NOMO-1 (cell line): Measurements from ENCODE around the gene PRKN.

Experiments
- DNase-seq, 2 experiments: peaks; one replicate each; lab custom pipeline; 2025; ENCODE audit not compliant: unreplicated experiment in 2 of 2; lab: John Stamatoyannopoulos, UW

Gene PRKN

GRCh38 chr6:162090734-162091133 lies 636.8 kb downstream of the PRKN start:
- no peak for DNase-seq

- DNase-seq: no peak
Measured at GRCh38 chr6:162088091-162088490, 639.5 kb downstream of the PRKN start.

- DNase-seq: no peak
Measured at GRCh38 chr6:162085561-162085960, 642.0 kb downstream of the PRKN start.

GRCh38 chr6:162082520-162082919 lies 645.0 kb downstream of the PRKN start:
- no peak for DNase-seq

GRCh38 chr6:162078667-162079066 lies 648.9 kb downstream of the PRKN start:
- DNase-seq: no peak

- no peak for DNase-seq
Measured at GRCh38 chr6:162078126-162078525, 649.4 kb downstream of the PRKN start.

- no peak for DNase-seq
Measured at GRCh38 chr6:162076816-162077215, 650.8 kb downstream of the PRKN start.

GRCh38 chr6:162074641-162075275 lies 652.8 kb downstream of the PRKN start:
- no peak for DNase-seq

- no peak for DNase-seq
Measured at GRCh38 chr6:162070639-162071038, 656.9 kb downstream of the PRKN start.

- no peak for DNase-seq
Measured at GRCh38 chr6:162069995-162070394, 657.6 kb downstream of the PRKN start.

GRCh38 chr6:162068340-162068739 lies 659.2 kb downstream of the PRKN start:
- DNase-seq: no peak

- DNase-seq: no peak
Measured at GRCh38 chr6:162063666-162064065, 663.9 kb downstream of the PRKN start.

GRCh38 chr6:162058281-162058875 lies 669.2 kb downstream of the PRKN start:
- no peak for DNase-seq

- no peak for DNase-seq
Measured at GRCh38 chr6:162056745-162057144, 670.8 kb downstream of the PRKN start.

- DNase-seq: no peak
Measured at GRCh38 chr6:162056061-162056460, 671.5 kb downstream of the PRKN start.

GRCh38 chr6:162055365-162055764 lies 672.2 kb downstream of the PRKN start:
- DNase-seq: no peak

- no peak for DNase-seq
Measured at GRCh38 chr6:162053084-162053483, 674.5 kb downstream of the PRKN start.

GRCh38 chr6:162050579-162050978 lies 677.0 kb downstream of the PRKN start:
- DNase-seq: no peak

- DNase-seq: no peak
Measured at GRCh38 chr6:162046324-162046723, 681.2 kb downstream of the PRKN start.

- no peak for DNase-seq
Measured at GRCh38 chr6:162032620-162033019, 694.9 kb downstream of the PRKN start.

- no peak for DNase-seq
Measured at GRCh38 chr6:162029873-162030576, 697.5 kb downstream of the PRKN start.

GRCh38 chr6:162026843-162027242 lies 700.7 kb downstream of the PRKN start:
- no peak for DNase-seq
